GM19452 (cell line): ENCODE data around the gene ENDOD1.
"Not testable (repeated sequence)": the region's sequence is repeated elsewhere in the genome, so short reads cannot be mapped to it uniquely, and the experiment has no call there.

Experiments
- ATAC-seq: cut with Tn5 transposase; IDR thresholded peaks from one replicate; pipeline ENCODE4 v1.9.1; 2021; ENCODE audit not compliant: unreplicated experiment

ENDOD1 gene, protein sequence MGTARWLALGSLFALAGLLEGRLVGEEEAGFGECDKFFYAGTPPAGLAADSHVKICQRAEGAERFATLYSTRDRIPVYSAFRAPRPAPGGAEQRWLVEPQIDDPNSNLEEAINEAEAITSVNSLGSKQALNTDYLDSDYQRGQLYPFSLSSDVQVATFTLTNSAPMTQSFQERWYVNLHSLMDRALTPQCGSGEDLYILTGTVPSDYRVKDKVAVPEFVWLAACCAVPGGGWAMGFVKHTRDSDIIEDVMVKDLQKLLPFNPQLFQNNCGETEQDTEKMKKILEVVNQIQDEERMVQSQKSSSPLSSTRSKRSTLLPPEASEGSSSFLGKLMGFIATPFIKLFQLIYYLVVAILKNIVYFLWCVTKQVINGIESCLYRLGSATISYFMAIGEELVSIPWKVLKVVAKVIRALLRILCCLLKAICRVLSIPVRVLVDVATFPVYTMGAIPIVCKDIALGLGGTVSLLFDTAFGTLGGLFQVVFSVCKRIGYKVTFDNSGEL

GRCh38 chr11:95089620-95090542, at the start of gene ENDOD1:
TSS of gene ENDOD1 (plus strand) at chr11:95089846. CDS start at chr11:95089928, 82 bp downstream.
- ATAC-seq: peak; percentile 79

- no peak for ATAC-seq
These were observed 47.4 kb upstream of the ENDOD1 start for GRCh38 chr11:95042239-95042638.

DNA sequence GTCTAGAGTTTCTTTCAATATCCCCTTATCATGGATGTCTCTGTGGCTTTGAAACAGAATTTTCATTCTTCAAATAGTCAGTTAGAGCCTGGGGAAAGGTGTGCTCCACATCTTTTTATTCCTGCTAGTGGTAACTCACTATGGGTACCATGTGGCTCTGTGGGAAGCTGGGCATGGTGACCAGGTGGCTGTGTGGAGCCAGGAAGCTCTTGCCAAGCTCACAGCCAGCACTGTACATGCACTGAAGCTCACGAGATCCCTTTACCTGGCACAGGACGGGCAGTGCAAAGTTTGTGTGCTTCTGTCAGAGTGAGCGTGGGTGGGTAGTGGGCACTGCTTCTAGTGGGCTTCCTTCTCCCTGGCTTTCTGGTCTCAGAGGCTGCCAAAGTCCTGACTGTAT, 46.7 kb upstream of the ENDOD1 start:
- ATAC-seq: no peak

DNA sequence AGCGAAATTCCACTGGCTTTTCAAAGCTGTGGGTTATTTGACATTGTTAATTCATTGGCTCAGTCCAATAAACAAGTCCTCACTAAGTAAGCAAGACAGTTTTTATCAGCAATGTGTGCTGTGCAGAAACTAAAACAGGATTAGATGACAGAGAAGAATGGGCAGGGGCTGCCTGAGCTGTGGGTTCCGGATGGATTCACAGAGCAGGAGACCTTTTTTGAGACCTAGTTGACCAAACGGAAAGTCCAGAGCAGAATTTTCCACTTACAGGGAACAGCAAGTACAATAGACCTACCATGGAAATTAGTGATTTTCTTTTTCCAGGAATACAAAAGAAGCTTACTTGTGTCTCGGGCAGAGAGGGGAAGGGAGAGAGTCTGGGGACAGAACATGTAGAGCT, 45.6 kb upstream of the ENDOD1 start:
- no peak for ATAC-seq

- ATAC-seq: no peak
These were observed 43.8 kb upstream of the ENDOD1 start for GRCh38 chr11:95045812-95046211.

DNA sequence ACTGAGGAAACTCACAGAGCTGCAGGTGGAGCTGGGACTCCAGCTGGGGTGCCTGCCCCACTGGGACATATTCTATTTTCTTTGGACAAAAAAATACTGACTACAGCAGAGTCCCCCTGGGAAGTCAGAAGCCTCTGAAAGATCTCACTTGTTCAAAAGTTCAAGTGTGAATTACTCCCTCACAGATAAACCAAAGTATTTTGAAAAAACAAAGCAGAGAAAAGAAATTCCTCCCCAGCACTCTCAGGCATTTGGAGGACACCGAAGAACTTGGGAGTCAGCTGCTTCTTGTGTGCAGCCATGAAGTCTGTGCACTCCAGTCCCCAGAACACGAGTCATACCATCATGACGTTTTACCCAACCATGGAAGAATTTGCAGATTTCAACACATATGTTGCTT, 40.5 kb upstream of the ENDOD1 start, which contains the start of gene KDM4F:
KDM4F (plus strand) TSS at position 301 of the 400 bp plus-strand sequence.
- ATAC-seq: not testable (repeated sequence)

- ATAC-seq: no peak
These were observed 38.9 kb upstream of the ENDOD1 start for GRCh38 chr11:95050595-95051202.

- ATAC-seq: no peak
These were observed 35.3 kb upstream of the ENDOD1 start for GRCh38 chr11:95054356-95054755.

GRCh38 chr11:95055283-95055897, 34.3 kb upstream of the ENDOD1 start:
- ATAC-seq: peak; percentile 93

- ATAC-seq: no peak
These were observed 31.7 kb upstream of the ENDOD1 start for GRCh38 chr11:95057959-95058358.

GRCh38 chr11:95058621-95059020, 31.0 kb upstream of the ENDOD1 start:
- no peak for ATAC-seq

DNA sequence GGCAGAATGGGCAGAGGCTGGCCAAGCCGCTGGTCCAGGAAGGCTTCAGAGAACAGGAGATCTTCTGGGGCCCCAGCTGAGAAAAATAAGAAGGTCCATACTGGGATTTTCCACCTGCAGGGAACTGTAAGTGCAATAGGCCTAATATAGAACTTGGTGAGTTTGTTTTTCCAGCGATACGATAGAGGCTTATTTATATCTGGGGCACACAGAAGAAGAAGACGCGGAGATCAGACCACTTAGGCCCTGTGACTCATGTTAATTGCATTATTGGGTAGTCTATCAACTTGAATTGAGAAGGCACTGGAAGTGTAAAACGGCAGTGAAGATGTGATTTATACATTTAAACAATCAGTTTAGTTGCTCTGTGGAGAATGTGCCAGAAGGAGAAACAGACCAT, 30.6 kb upstream of the ENDOD1 start:
- no peak for ATAC-seq

- ATAC-seq: no peak
These were observed 24.3 kb upstream of the ENDOD1 start for GRCh38 chr11:95065336-95065735.

GRCh38 chr11:95066716-95067038, 23.0 kb upstream of the ENDOD1 start, which contains the start of gene SRSF8:
TSS of gene SRSF8 (plus strand) at chr11:95066919. CDS start at chr11:95067227, 308 bp downstream.
- ATAC-seq: peak; percentile 41

GRCh38 chr11:95067039-95067840, 22.4 kb upstream of the ENDOD1 start:
- ATAC-seq: peak; percentile 67

DNA sequence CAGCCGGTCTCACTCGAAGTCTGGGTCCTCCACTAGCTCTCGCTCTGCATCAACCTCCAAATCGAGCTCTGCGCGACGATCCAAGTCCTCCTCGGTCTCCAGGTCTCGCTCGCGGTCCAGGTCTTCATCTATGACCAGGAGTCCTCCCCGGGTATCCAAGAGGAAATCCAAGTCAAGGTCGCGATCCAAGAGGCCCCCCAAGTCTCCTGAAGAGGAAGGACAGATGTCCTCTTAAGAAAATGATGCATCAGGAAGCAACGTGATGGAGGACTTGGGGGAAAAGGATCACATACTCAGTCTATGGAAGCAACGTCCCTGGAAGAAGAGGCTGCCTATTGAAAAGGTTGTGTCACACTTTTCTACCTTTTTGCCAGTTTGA, 21.8 kb upstream of the ENDOD1 start:
- no peak for ATAC-seq

DNA sequence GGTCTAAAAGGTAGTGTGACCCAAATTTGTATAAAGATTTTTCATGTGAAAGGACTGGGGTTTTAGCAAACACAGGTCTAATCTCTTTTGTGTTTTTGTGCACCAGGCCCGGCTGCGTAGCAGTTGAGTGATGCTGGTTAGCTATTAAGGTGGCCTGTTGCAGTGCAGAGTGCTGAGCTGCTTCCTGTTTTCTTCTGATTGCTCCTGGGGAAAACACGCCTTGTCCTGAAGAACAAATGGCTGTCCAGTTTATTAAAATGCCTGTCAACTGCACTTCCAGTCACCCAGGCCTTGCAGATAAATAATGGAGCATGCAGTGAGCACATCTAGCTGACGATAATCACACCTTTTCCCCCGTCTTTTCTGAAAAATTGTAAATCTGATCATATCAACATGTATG, 21.1 kb upstream of the ENDOD1 start:
- ATAC-seq: peak; percentile 61

DNA sequence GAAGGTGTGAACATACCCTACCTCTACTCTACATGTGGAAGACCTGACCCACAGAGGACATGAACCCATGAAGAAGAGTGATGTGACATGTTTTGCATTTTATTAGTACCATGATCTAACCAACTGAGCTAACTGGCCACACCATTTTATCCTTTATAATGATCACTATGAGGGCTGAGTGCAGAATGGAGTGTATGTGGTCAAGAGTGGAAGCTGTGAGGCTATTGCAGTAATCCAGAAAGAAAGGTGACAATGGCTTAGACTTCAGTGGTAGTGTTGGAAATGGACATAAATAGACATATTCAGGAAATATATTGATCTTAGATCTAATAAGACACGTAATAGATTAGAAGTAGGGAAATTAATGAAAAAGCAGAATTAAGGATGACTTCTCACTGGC, 19.2 kb upstream of the ENDOD1 start:
- ATAC-seq: no peak

GRCh38 chr11:95072948-95073347, 16.7 kb upstream of the ENDOD1 start:
- no peak for ATAC-seq
